SK-N-SH (cell line): ENCODE data around the gene SRSF7. TPM values are rescaled to one million over a fixed set of nuclear protein-coding genes. Genes with fewer than 3 reads are reported as not detected.

Experiments
- CTCF ChIA-PET: fragments of 300-600, 350-600 bp; formaldehyde crosslinking; extraction: SDS; loops from one replicate; lab custom pipeline; 2021; lab: Yijun Ruan, JAX
- POLR2A ChIA-PET: fragments of 350-600 bp; sonication (Branson Sonifier 250); formaldehyde crosslinking; extraction: SDS; loops from one replicate; lab custom pipeline; 2020; ENCODE audit warnings: antibody characterized with exemption, inconsistent platforms; lab: Yijun Ruan, JAX
- DNase-seq: peaks from one replicate; pipeline ENCODE4 v3.0.0; 2012
- H2AFZ ChIP-seq: fragments of 200-600 bp; sonication (generic); 2 replicates; pipeline ENCODE4 v1.8.1; 2016; ENCODE audit warnings: antibody characterized with exemption, mild to moderate bottlenecking, low read depth
- H3F3A ChIP-seq: fragments of 200-600 bp; sonication (generic); replicated peaks from 2 replicates; pipeline ENCODE3; 2016; ENCODE audit warnings: antibody characterized with exemption, mild to moderate bottlenecking; ENCODE audit not compliant: insufficient read depth
- H3K27ac ChIP-seq, 2 experiments: fragments of 200-500 bp in 1 of 2; fragments of 200-600 bp in 1 of 2; sonication (Bioruptor generic) in 1 of 2; sonication (generic), shearing (Covaris generic) in 1 of 2; 2 replicates each; pipeline versions ENCODE4 v1.5.1 to v1.6.1; 2014 to 2016; ENCODE audit warnings: low read depth in 2 of 2, inconsistent platforms in 1 of 2, low read length in 1 of 2, mild to moderate bottlenecking in 1 of 2, mixed read lengths in 1 of 2
- H3K27me3 ChIP-seq: fragments of 200-600 bp; sonication (generic), shearing (Covaris generic); 2 replicates; pipeline ENCODE4 v1.6.1; 2016; ENCODE audit warnings: mixed run types; ENCODE audit not compliant: insufficient read depth
- H3K36me3 ChIP-seq, 2 experiments: fragments of 200-500 bp in 1 of 2; fragments of 200-600 bp in 1 of 2; sonication (Bioruptor generic) in 1 of 2; sonication (generic) in 1 of 2; replicated peaks in 1 of 2; 2 replicates each; pipeline versions ENCODE3 to v1.5.1; 2014 to 2016; ENCODE audit warnings: low read length in 1 of 2, mild to moderate bottlenecking in 1 of 2; ENCODE audit not compliant: insufficient read depth in 2 of 2, control insufficient read depth in 1 of 2
- H3K4me1 ChIP-seq, 2 experiments: fragments of 200-500 bp in 1 of 2; fragments of 200-600 bp in 1 of 2; sonication (Bioruptor generic) in 1 of 2; sonication (generic), shearing (Covaris generic) in 1 of 2; 2 replicates each; pipeline versions ENCODE4 v1.5.1 to v1.6.1; 2014 to 2016; ENCODE audit warnings: low read depth in 1 of 2, low read length in 1 of 2, mixed run types in 1 of 2; ENCODE audit not compliant: insufficient read depth in 2 of 2, control insufficient read depth in 1 of 2
- H3K4me2 ChIP-seq: fragments of 200-600 bp; sonication (generic), shearing (Covaris generic); 2 replicates; pipeline ENCODE4 v1.6.1; 2017; ENCODE audit warnings: mixed run types
- H3K4me3 ChIP-seq, 2 experiments: fragments of 200-500 bp in 1 of 2; fragments of 200-600 bp in 1 of 2; sonication (Bioruptor generic) in 1 of 2; sonication (generic), shearing (Covaris generic) in 1 of 2; 2 replicates each; pipeline versions ENCODE4 v1.5.1 to v1.8.1; 2014 to 2016; ENCODE audit warnings: low read depth in 2 of 2, inconsistent platforms in 1 of 2, low read length in 1 of 2, mild to moderate bottlenecking in 1 of 2, mixed read lengths in 1 of 2, moderate library complexity in 1 of 2
- H3K79me2 ChIP-seq: fragments of 200-600 bp; sonication (generic); 2 replicates; pipeline ENCODE4 v1.8.1; 2017; ENCODE audit warnings: mild to moderate bottlenecking; ENCODE audit not compliant: insufficient read depth
- H3K9ac ChIP-seq: fragments of 200-600 bp; sonication (generic); 2 replicates; pipeline ENCODE4 v1.6.1; 2017; ENCODE audit warnings: mixed run types
- H3K9me2 ChIP-seq: fragments of 200-600 bp; sonication (generic); 2 replicates; pipeline ENCODE4 v1.6.1; 2017; ENCODE audit warnings: mixed run types
- H3K9me3 ChIP-seq: fragments of 200-600 bp; sonication (generic); 2 replicates; pipeline ENCODE4 v1.6.1; 2017; ENCODE audit warnings: mixed run types, mild to moderate bottlenecking, moderate library complexity
- H4K20me1 ChIP-seq: fragments of 200-600 bp; sonication (generic); 2 replicates; pipeline ENCODE4 v1.6.1; 2017; ENCODE audit warnings: mild to moderate bottlenecking, mixed run types; ENCODE audit not compliant: insufficient read depth
- ELF1 ChIP-seq: IDR thresholded peaks from 2 replicates; pipeline ENCODE4 v1.4.0; 2012
- EP300 ChIP-seq, 2 experiments: IDR thresholded peaks; 2 replicates each; pipeline versions ENCODE4 v1.4.0 to v1.6.1; 2012; ENCODE audit warnings: borderline replicate concordance in 1 of 2, low read depth in 1 of 2, low read length in 1 of 2
- EZH2phosphoT487 ChIP-seq: fragments of 200-600 bp; sonication (generic); IDR thresholded peaks from 2 replicates; pipeline ENCODE4 v1.6.1; 2017; ENCODE audit warnings: low read depth, mixed run types, mild to moderate bottlenecking, antibody characterized with exemption, moderate library complexity, borderline replicate concordance
- FOSL2 ChIP-seq: IDR thresholded peaks from 2 replicates; pipeline ENCODE4 v1.4.0; 2012; ENCODE audit warnings: low read depth, mild to moderate bottlenecking, moderate library complexity, borderline replicate concordance
- FOXM1 ChIP-seq: IDR thresholded peaks from 2 replicates; pipeline ENCODE4 v1.4.0; 2012; ENCODE audit warnings: low read depth, mild to moderate bottlenecking
- GABPA ChIP-seq: IDR thresholded peaks from 2 replicates; pipeline ENCODE4 v1.4.0; 2012; ENCODE audit warnings: low read depth, mild to moderate bottlenecking
- GATA2 ChIP-seq: sonication (generic); formaldehyde crosslinking; IDR thresholded peaks from 2 replicates; pipeline ENCODE4 v1.5.0; 2020; ENCODE audit warnings: mild to moderate bottlenecking, missing genetic modification reagents
- IRF3 ChIP-seq: fragments of 150-350 bp; IDR thresholded peaks from 2 replicates; pipeline ENCODE4 v1.6.1; 2016; ENCODE audit warnings: mild to moderate bottlenecking, low read depth, low read length
- MAX ChIP-seq: IDR thresholded peaks from 2 replicates; pipeline ENCODE4 v1.4.0; 2012; ENCODE audit warnings: low read depth
- NFIC ChIP-seq: IDR thresholded peaks from 2 replicates; pipeline ENCODE4 v1.4.0; 2012; ENCODE audit warnings: borderline replicate concordance
- NRF1 ChIP-seq: IDR thresholded peaks from 2 replicates; pipeline ENCODE4 v1.6.1; 2012; ENCODE audit warnings: low read depth, mild to moderate bottlenecking, low read length
- RCOR1 ChIP-seq: fragments of 150-350 bp; IDR thresholded peaks from 2 replicates; pipeline ENCODE4 v1.6.1; 2017; ENCODE audit warnings: antibody characterized with exemption, low read length
- REST ChIP-seq: IDR thresholded peaks from 2 replicates; pipeline ENCODE4 v1.6.1; 2012; ENCODE audit warnings: mild to moderate bottlenecking, low read depth, low read length, moderate library complexity
- TCF12 ChIP-seq: IDR thresholded peaks from 2 replicates; pipeline ENCODE4 v1.4.0; 2012
- USF1 ChIP-seq: IDR thresholded peaks from 2 replicates; pipeline ENCODE4 v1.4.0; 2012; ENCODE audit warnings: low read depth, borderline replicate concordance
- YY1 ChIP-seq: IDR thresholded peaks from 2 replicates; pipeline ENCODE4 v1.4.0; 2012; ENCODE audit warnings: low read depth, mild to moderate bottlenecking
- WGBS: methylation state at CpG from one replicate; pipeline ENCODE4 v1.1.6; 2017; ENCODE audit warnings: low lambda C conversion rate; 5-methylcytosine and 5-hydroxymethylcytosine counted together
- polyA plus RNA-seq, 3 experiments: library from polyadenylated mRNA; depleted of rRNA; stranded (reverse); fragments of >200 nt; gene quantifications; 2 replicates each; pipeline ENCODE4 v1.2.3, GENCODE V29; 2012

SRSF7 gene
- polyA plus RNA-seq, 1 of the 3 experiments (the other 2 are of a cell fraction) = 199 TPM

GRCh38 chr2:38712871-38713270, 38.3 kb downstream of the SRSF7 start (continued):
- no peak for TF ChIP-seq REST
- TF ChIP-seq GABPA = no peak
- TF ChIP-seq RCOR1 = no peak
- TF ChIP-seq FOXM1 = no peak
- TF ChIP-seq FOSL2 = no peak
- no peak for TF ChIP-seq USF1

- Histone ChIP-seq H3K27ac (no peak overlapping the region), H3K4me2 (no peak overlapping the region), H2AFZ (no peak overlapping the region), H3K9ac (no peak overlapping the region), H4K20me1 (no peaks in the 10 kb centered on the region), H3K79me2 (no peaks in the 10 kb centered on the region), H3K36me3 (no peaks in the 10 kb centered on the region), H3K27me3 (no peaks in the 10 kb centered on the region), H3K9me2 (no peaks in the 10 kb centered on the region), H3K9me3 (no peaks in the 10 kb centered on the region), H3K4me1 (no peaks in the 10 kb centered on the region), H3K4me3 (no peak overlapping the region), H3F3A (no peaks in the 10 kb centered on the region)
- ChIA-PET POLR2A (no interaction called here), CTCF (no interaction called here)
- WGBS = 84% methylated on average over 7 of the region's 7 CpGs
- TF ChIP-seq NRF1 (no peak), NFIC (no peak), IRF3 (no peak), TCF12 (no peak)
- no peak for DNase-seq
Measured at GRCh38 chr2:38712413-38712812, 38.7 kb downstream of the SRSF7 start.

- Histone ChIP-seq H2AFZ (no peak overlapping the region), H4K20me1 (no peaks in the 10 kb centered on the region), H3K9me2 (no peaks in the 10 kb centered on the region), H3F3A (no peaks in the 10 kb centered on the region), H3K27me3 (no peaks in the 10 kb centered on the region), H3K36me3 (no peaks in the 10 kb centered on the region), H3K9ac (no peak overlapping the region), H3K4me3 (no peak overlapping the region), H3K27ac (no peak overlapping the region), H3K9me3 (no peaks in the 10 kb centered on the region), H3K4me1 (no peaks in the 10 kb centered on the region), H3K4me2 (no peak overlapping the region), H3K79me2 (no peaks in the 10 kb centered on the region)
- no peak for DNase-seq
- CTCF ChIA-PET = no interaction called here
- POLR2A ChIA-PET = no interaction called here
- no peak for TF ChIP-seq MAX
- TF ChIP-seq EZH2phosphoT487 = no peak
- no peak for TF ChIP-seq ELF1
- TF ChIP-seq EP300 (IDR thresholded peaks at IDR 0.05; ENCODE audit: borderline replicate concordance in 1 of 2, low read depth in 1 of 2, low read length in 1 of 2) = no peak
- TF ChIP-seq GATA2 (CRISPR knock-in tag) = no peak
- TF ChIP-seq YY1 = no peak
Measured at GRCh38 chr2:38711558-38711957, 39.6 kb downstream of the SRSF7 start.
